ENCODE data around the gene FAR2.
"Not testable (repeated sequence)": the region's sequence is repeated elsewhere in the genome, so short reads cannot be mapped to it uniquely, and the experiment has no call there.

The FAR2 gene

GRCh38 chr12:29167445-29167844 lies 18.4 kb downstream of the FAR2 start:
- H3K14ac ChIP-seq (ENCODE audit: low read length) = no peak overlapping the region
- H2AK5ac ChIP-seq (ENCODE audit: low read length) = no peak overlapping the region
- no peaks in the 10 kb centered on the region for H3K4me1 ChIP-seq (ENCODE audit: control insufficient read depth in 1 of 2, insufficient read depth in 2 of 2, low read length in 2 of 2)
- H3K23ac ChIP-seq (ENCODE audit: low read length) = no peak overlapping the region
- H3K4ac ChIP-seq (ENCODE audit: low read depth, low read length) = no peak overlapping the region
- no peak overlapping the region for H3K27ac ChIP-seq (ENCODE audit: low read depth, low read length)
- peaks cover 6% of the 10 kb centered on the region for H3K9me3 ChIP-seq (ENCODE audit: insufficient read depth, low read depth, low read length)
- no peak overlapping the region for H4K8ac ChIP-seq (ENCODE audit: low read depth, low read length)
- H3K27me3 ChIP-seq (ENCODE audit: insufficient read depth, low read length) = no peaks in the 10 kb centered on the region
- H2BK5ac ChIP-seq (ENCODE audit: low read depth, low read length, poor library complexity) = no peak overlapping the region
- H3K18ac ChIP-seq (ENCODE audit: low read length) = no peak overlapping the region
- no peak overlapping the region for H3K4me3 ChIP-seq (ENCODE audit: low read depth, low read length)
- no peak overlapping the region for H2BK12ac ChIP-seq (ENCODE audit: low read length)
- H3K4me2 ChIP-seq (ENCODE audit: low read length) = no peak overlapping the region
- no peak overlapping the region for H3K9ac ChIP-seq (ENCODE audit: low read length)
- H2AFZ ChIP-seq (ENCODE audit: insufficient read depth, low read length, poor library complexity) = no peak overlapping the region
- H3K79me1 ChIP-seq (ENCODE audit: low read length) = peaks cover 3% of the 10 kb centered on the region
- H3K79me2 ChIP-seq (ENCODE audit: control insufficient read depth, insufficient read depth, low read length, poor library complexity) = no peaks in the 10 kb centered on the region
- H4K12ac ChIP-seq (ENCODE audit: low read depth, low read length) = no peak overlapping the region
- H3K36me3 ChIP-seq (ENCODE audit: control insufficient read depth in 1 of 2, insufficient read depth in 2 of 2, low read length in 2 of 2) = peaks cover 7 to 8% of the 10 kb centered on the region in 2 experiments
- no peak overlapping the region for H4K91ac ChIP-seq (ENCODE audit: low read depth, low read length)
- 100% methylated on average over 1 of the region's 4 CpGs for WGBS (ENCODE audit: extremely low coverage, insufficient coverage, insufficient read length)
- no peak for DNase-seq
- no peak overlapping the region for H2BK120ac ChIP-seq (ENCODE audit: insufficient read depth, low read length, poor library complexity)

- H3K36me3 ChIP-seq (ENCODE audit: control insufficient read depth in 1 of 2, insufficient read depth in 2 of 2, low read length in 2 of 2) = peaks cover 7 to 8% of the 10 kb centered on the region in 2 experiments
- no peak overlapping the region for H3K14ac ChIP-seq (ENCODE audit: low read length)
- DNase-seq = no peak
- H3K4me2 ChIP-seq (ENCODE audit: low read length) = no peak overlapping the region
- no peak overlapping the region for H3K4me3 ChIP-seq (ENCODE audit: low read depth, low read length)
- H2AK5ac ChIP-seq (ENCODE audit: low read length) = no peak overlapping the region
- no CpG with 5 or more reads among the region's 6 CpGs for WGBS (ENCODE audit: extremely low coverage, insufficient coverage, insufficient read length)
- H3K9me3 ChIP-seq (ENCODE audit: insufficient read depth, low read depth, low read length) = peaks cover 6% of the 10 kb centered on the region
- no peak overlapping the region for H4K8ac ChIP-seq (ENCODE audit: low read depth, low read length)
- no peaks in the 10 kb centered on the region for H3K4me1 ChIP-seq (ENCODE audit: control insufficient read depth in 1 of 2, insufficient read depth in 2 of 2, low read length in 2 of 2)
- no peak overlapping the region for H3K23ac ChIP-seq (ENCODE audit: low read length)
- H3K18ac ChIP-seq (ENCODE audit: low read length) = no peak overlapping the region
- no peak overlapping the region for H2AFZ ChIP-seq (ENCODE audit: insufficient read depth, low read length, poor library complexity)
- no peak overlapping the region for H2BK120ac ChIP-seq (ENCODE audit: insufficient read depth, low read length, poor library complexity)
- H3K79me2 ChIP-seq (ENCODE audit: control insufficient read depth, insufficient read depth, low read length, poor library complexity) = no peaks in the 10 kb centered on the region
- no peak overlapping the region for H2BK5ac ChIP-seq (ENCODE audit: low read depth, low read length, poor library complexity)
- H2BK12ac ChIP-seq (ENCODE audit: low read length) = no peak overlapping the region
- no peak overlapping the region for H3K4ac ChIP-seq (ENCODE audit: low read depth, low read length)
- no peak overlapping the region for H3K27ac ChIP-seq (ENCODE audit: low read depth, low read length)
- H3K27me3 ChIP-seq (ENCODE audit: insufficient read depth, low read length) = no peaks in the 10 kb centered on the region
- no peak overlapping the region for H4K12ac ChIP-seq (ENCODE audit: low read depth, low read length)
- no peak overlapping the region for H3K9ac ChIP-seq (ENCODE audit: low read length)
- H4K91ac ChIP-seq (ENCODE audit: low read depth, low read length) = no peak overlapping the region
- peaks cover 3% of the 10 kb centered on the region for H3K79me1 ChIP-seq (ENCODE audit: low read length)
Measured at GRCh38 chr12:29167988-29168387, 18.9 kb downstream of the FAR2 start.

GRCh38 chr12:29169978-29170377 lies 20.9 kb downstream of the FAR2 start:
- H3K27me3 ChIP-seq (ENCODE audit: insufficient read depth, low read length); H3K4me2 ChIP-seq (ENCODE audit: low read length); H3K36me3 ChIP-seq (ENCODE audit: control insufficient read depth in 1 of 2, insufficient read depth in 2 of 2, low read length in 2 of 2); H4K12ac ChIP-seq (ENCODE audit: low read depth, low read length); H3K4me3 ChIP-seq (ENCODE audit: low read depth, low read length); H3K18ac ChIP-seq (ENCODE audit: low read length); H3K79me2 ChIP-seq (ENCODE audit: control insufficient read depth, insufficient read depth, low read length, poor library complexity); H2BK12ac ChIP-seq (ENCODE audit: low read length); H3K9ac ChIP-seq (ENCODE audit: low read length); H4K91ac ChIP-seq (ENCODE audit: low read depth, low read length); H2AFZ ChIP-seq (ENCODE audit: insufficient read depth, low read length, poor library complexity); H2AK5ac ChIP-seq (ENCODE audit: low read length); H3K23ac ChIP-seq (ENCODE audit: low read length); H3K9me3 ChIP-seq (ENCODE audit: insufficient read depth, low read depth, low read length); H3K27ac ChIP-seq (ENCODE audit: low read depth, low read length); H2BK120ac ChIP-seq (ENCODE audit: insufficient read depth, low read length, poor library complexity); H2BK5ac ChIP-seq (ENCODE audit: low read depth, low read length, poor library complexity); H3K79me1 ChIP-seq (ENCODE audit: low read length); DNase-seq; H4K8ac ChIP-seq (ENCODE audit: low read depth, low read length); H3K4ac ChIP-seq (ENCODE audit: low read depth, low read length); H3K14ac ChIP-seq (ENCODE audit: low read length); H3K4me1 ChIP-seq (ENCODE audit: control insufficient read depth in 1 of 2, insufficient read depth in 2 of 2, low read length in 2 of 2): not testable (repeated sequence)
- no CpG with 5 or more reads among the region's 2 CpGs for WGBS (ENCODE audit: extremely low coverage, insufficient coverage, insufficient read length)

- H3K9me3 ChIP-seq (ENCODE audit: insufficient read depth, low read depth, low read length); H3K18ac ChIP-seq (ENCODE audit: low read length); H2BK120ac ChIP-seq (ENCODE audit: insufficient read depth, low read length, poor library complexity); H3K23ac ChIP-seq (ENCODE audit: low read length); H2BK12ac ChIP-seq (ENCODE audit: low read length); H3K4me2 ChIP-seq (ENCODE audit: low read length); H3K4me3 ChIP-seq (ENCODE audit: low read depth, low read length); H2AK5ac ChIP-seq (ENCODE audit: low read length); H3K79me1 ChIP-seq (ENCODE audit: low read length); H2BK5ac ChIP-seq (ENCODE audit: low read depth, low read length, poor library complexity); H3K4me1 ChIP-seq (ENCODE audit: control insufficient read depth in 1 of 2, insufficient read depth in 2 of 2, low read length in 2 of 2); H3K4ac ChIP-seq (ENCODE audit: low read depth, low read length); H3K27me3 ChIP-seq (ENCODE audit: insufficient read depth, low read length); H4K8ac ChIP-seq (ENCODE audit: low read depth, low read length); H3K14ac ChIP-seq (ENCODE audit: low read length); H3K79me2 ChIP-seq (ENCODE audit: control insufficient read depth, insufficient read depth, low read length, poor library complexity); H2AFZ ChIP-seq (ENCODE audit: insufficient read depth, low read length, poor library complexity); H4K12ac ChIP-seq (ENCODE audit: low read depth, low read length); H3K36me3 ChIP-seq (ENCODE audit: control insufficient read depth in 1 of 2, insufficient read depth in 2 of 2, low read length in 2 of 2); H3K9ac ChIP-seq (ENCODE audit: low read length); H3K27ac ChIP-seq (ENCODE audit: low read depth, low read length): not testable (repeated sequence)
- peak in 1 of 2 donors; percentile 10 for DNase-seq
- no CpG with 5 or more reads among the region's 5 CpGs for WGBS (ENCODE audit: extremely low coverage, insufficient coverage, insufficient read length)
- peak overlapping the region; percentile 80 for H4K91ac ChIP-seq (ENCODE audit: low read depth, low read length)
Measured at GRCh38 chr12:29170478-29171084, 21.5 kb downstream of the FAR2 start.
